Suprapubic skin (tissue), 4 donors: ENCODE measurements around the gene DOK4. TPM values are rescaled to one million over a fixed set of nuclear protein-coding genes. Genes with fewer than 3 reads are reported as not detected.
A peak's percentile ranks its signal among the peaks of the same experiment; 100 is the strongest.

ENCODE experiments used
- DNase-seq, 2 donors: peaks; one replicate each; pipeline ENCODE4 v3.0.0-alpha.2; 2019; ENCODE audit warnings: low spot score in 2 of 2
- H3K27ac ChIP-seq: fragments of 200-600 bp; sonication (generic); one replicate; pipeline ENCODE4 v1.5.1; 2019
- H3K27me3 ChIP-seq: fragments of 200-600 bp; sonication (generic); one replicate; pipeline ENCODE4 v1.5.1; 2019
- H3K36me3 ChIP-seq: fragments of 200-600 bp; sonication (generic); one replicate; pipeline ENCODE4 v1.5.1; 2019
- H3K4me1 ChIP-seq: fragments of 200-600 bp; sonication (generic); one replicate; pipeline ENCODE4 v1.5.1; 2019
- H3K4me3 ChIP-seq: fragments of 200-600 bp; sonication (generic); one replicate; pipeline ENCODE4 v1.5.1; 2019; ENCODE audit warnings: mild to moderate bottlenecking
- H3K9me3 ChIP-seq: fragments of 200-600 bp; sonication (generic); one replicate; pipeline ENCODE4 v1.5.1; 2019
- EP300 ChIP-seq: sonication (generic); formaldehyde crosslinking; IDR thresholded peaks from one replicate; pipeline ENCODE4 v1.6.1; 2017; ENCODE audit warnings: antibody characterized with exemption
- POLR2A ChIP-seq, 2 donors: fragments of 450-650 bp; IDR thresholded peaks; one replicate each; pipeline ENCODE4 v1.6.1; 2017; ENCODE audit warnings: antibody characterized with exemption in 2 of 2, mild to moderate bottlenecking in 2 of 2, moderate library complexity in 2 of 2
- POLR2AphosphoS5 ChIP-seq, 3 donors: sonication (generic); formaldehyde crosslinking; IDR thresholded peaks; one replicate each; pipeline ENCODE4 v1.6.1; 2017; ENCODE audit warnings: antibody characterized with exemption in 3 of 3
- WGBS: methylation state at CpG from one replicate; pipeline ENCODE4 v1.1.5; 2018; 5-methylcytosine and 5-hydroxymethylcytosine counted together
- total RNA-seq, 4 donors: library from RNA; depleted of rRNA; stranded (reverse); fragments of >200 nt; gene quantifications; one replicate each; pipeline ENCODE4 v1.1.0, GENCODE V29; 2016
- TF ChIP-seq, protein P1 (sequence below), 2 donors: fragments of 200-600 bp in 1 of 2; fragments of 450-650 bp in 1 of 2; sonication (generic) in 1 of 2; IDR thresholded peaks; one replicate each; pipeline ENCODE4 v1.5.1; 2016 to 2019; ENCODE audit warnings: antibody characterized with exemption in 2 of 2, mild to moderate bottlenecking in 1 of 2, moderate library complexity in 1 of 2

Gene DOK4
- total RNA-seq, 4 donors from 2014 or later, result 29.8 to 66.8 (median 51.3) TPM

DNA sequence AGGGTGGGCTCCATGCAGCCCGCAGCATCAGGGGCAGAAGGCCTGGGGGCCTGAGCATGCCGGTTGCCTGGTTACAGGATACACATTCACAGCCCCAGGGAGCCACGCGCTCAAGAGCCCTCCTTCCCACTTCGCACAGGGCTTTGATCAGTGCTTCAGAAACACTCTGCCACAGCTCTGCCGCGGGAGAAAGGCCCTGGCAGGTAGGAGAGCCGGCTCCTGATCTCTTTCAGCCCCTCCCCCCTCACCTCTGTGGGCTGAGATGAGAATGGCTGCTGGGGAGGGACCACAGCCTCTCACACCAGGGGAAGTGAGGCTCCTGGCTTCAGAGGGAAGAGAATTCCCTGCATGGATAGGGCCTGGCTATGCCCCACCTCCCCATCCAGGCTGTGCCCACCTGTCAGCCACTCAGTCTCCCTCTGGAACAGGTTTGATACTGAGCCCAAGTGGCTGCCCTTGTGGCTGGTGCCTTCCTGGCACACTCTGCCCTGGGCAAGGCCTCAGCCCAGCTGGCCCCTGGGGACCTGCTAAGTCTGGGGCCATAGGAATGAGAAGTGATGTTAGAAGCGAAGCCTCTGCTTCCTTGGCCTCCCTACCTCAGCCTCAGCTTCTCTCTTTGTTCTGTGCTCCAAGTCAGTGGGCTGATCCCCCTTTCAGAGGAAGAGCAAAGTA is 8.6 kb downstream of the DOK4 start:
- peaks cover 30% of the 10 kb centered on the region for H3K36me3 ChIP-seq
- H3K4me1 ChIP-seq, result peaks cover 47% of the 10 kb centered on the region
- H3K9me3 ChIP-seq, result no peaks in the 10 kb centered on the region
- H3K27ac ChIP-seq, result no peak overlapping the region
- 65% methylated on average over 8 of the region's 9 CpGs for WGBS
- no peak overlapping the region for H3K4me3 ChIP-seq
- H3K27me3 ChIP-seq, result no peaks in the 10 kb centered on the region
- peak in 1 of 2 donors; percentile 71 for DNase-seq
- no peak for TF ChIP-seq POLR2A (IDR thresholded peaks at IDR 0.05)
- TF ChIP-seq, protein P1, sequence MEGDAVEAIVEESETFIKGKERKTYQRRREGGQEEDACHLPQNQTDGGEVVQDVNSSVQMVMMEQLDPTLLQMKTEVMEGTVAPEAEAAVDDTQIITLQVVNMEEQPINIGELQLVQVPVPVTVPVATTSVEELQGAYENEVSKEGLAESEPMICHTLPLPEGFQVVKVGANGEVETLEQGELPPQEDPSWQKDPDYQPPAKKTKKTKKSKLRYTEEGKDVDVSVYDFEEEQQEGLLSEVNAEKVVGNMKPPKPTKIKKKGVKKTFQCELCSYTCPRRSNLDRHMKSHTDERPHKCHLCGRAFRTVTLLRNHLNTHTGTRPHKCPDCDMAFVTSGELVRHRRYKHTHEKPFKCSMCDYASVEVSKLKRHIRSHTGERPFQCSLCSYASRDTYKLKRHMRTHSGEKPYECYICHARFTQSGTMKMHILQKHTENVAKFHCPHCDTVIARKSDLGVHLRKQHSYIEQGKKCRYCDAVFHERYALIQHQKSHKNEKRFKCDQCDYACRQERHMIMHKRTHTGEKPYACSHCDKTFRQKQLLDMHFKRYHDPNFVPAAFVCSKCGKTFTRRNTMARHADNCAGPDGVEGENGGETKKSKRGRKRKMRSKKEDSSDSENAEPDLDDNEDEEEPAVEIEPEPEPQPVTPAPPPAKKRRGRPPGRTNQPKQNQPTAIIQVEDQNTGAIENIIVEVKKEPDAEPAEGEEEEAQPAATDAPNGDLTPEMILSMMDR (IDR thresholded peaks at IDR 0.05), result no peak
- no peak for TF ChIP-seq POLR2AphosphoS5 (IDR thresholded peaks at IDR 0.05)
- no peak for TF ChIP-seq EP300

DNA sequence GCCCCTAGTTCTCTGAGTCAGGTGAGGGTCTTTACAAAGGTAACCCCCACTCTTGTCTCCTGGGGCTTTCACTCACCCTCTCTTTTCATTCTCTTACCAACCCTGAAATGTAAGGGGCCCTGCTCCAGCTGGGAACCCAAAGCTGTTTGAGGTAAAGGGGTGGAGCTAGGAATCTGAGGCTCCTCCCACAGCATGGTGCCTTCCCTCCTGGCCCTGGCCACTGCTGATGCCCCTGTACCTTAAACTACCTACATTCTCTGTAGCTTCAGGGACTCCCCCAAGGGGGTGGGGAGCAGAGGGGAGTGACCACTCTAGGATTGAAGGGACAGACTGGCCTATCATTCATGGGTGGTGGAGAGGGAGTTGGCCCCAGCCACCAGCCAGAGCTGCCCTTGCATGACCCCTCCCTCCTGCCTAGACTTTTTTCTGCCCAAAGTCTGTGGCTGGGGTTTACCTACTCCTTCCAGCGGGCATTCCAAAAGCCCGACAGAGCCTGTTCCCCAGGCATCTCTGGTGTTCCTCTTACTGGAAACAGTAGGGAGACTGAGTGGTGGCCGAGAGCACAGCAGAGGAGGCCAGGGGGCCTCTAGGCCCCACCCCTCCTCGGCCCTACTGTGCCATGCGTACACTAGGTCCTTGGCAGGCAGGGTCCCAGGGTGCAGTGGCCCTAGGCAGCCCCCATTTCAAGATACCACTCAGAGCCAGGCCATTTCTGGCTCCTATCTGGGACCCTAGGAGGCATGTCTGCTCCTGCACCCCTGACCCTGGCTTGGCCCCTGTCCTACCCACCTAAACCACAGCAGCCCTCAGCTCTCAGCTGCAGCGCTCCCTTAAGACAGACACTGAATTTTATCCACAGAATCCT is 9.5 kb downstream of the DOK4 start:
- H3K27ac ChIP-seq, result no peak overlapping the region
- H3K9me3 ChIP-seq, result no peaks in the 10 kb centered on the region
- TF ChIP-seq POLR2AphosphoS5 (IDR thresholded peaks at IDR 0.05) (no peak), POLR2A (IDR thresholded peaks at IDR 0.05) (no peak), EP300 (no peak)
- TF ChIP-seq, protein P1 (IDR thresholded peaks at IDR 0.05), result no peak
- no peaks in the 10 kb centered on the region for H3K27me3 ChIP-seq
- H3K4me3 ChIP-seq, result no peak overlapping the region
- 90% methylated on average over 1 of the region's 6 CpGs for WGBS
- peak; percentile 44 to 74 for DNase-seq
- H3K4me1 ChIP-seq, result peaks cover 47% of the 10 kb centered on the region
- H3K36me3 ChIP-seq, result peaks cover 38% of the 10 kb centered on the region

DNA sequence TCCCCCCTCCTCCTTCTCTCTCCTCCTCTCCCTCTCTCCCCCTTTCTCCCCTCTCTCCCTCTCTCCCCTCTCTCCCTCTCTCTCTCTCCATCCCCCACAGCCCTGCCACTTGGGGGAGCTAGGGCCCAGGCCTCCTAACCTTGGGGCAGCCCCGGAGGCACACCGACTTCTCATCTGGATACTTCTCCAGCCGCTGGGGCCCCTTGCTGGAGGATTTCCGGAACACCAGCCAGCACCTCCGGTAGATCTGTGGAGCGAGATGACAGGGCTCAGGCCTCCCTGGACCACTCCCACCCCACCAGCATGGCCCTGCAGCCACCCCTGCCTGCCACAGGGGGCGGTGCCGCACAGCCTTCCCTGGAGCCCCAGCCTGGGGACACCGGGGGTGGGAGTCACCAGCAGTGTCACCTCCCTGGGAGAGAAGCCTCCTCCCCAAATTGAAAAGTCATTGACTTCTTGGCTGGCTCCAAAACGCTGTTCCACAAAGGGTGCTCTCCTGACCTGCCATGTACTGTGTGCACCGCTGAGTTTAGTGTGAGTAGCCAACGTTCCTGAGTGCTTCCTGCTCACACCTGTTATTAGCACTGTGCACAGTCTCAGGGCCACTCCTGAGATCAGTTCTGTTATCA is 10.5 kb downstream of the DOK4 start:
- 58% methylated on average over 8 of the region's 12 CpGs for WGBS
- Histone ChIP-seq H3K27me3 (no peaks in the 10 kb centered on the region), H3K36me3 (peaks cover 47% of the 10 kb centered on the region), H3K27ac (no peak overlapping the region), H3K9me3 (no peaks in the 10 kb centered on the region), H3K4me3 (no peak overlapping the region), H3K4me1 (peaks cover 46% of the 10 kb centered on the region)
- peak in 1 of 2 donors; percentile 67 for DNase-seq
- TF ChIP-seq EP300 (no peak), POLR2AphosphoS5 (IDR thresholded peaks at IDR 0.05) (no peak), POLR2A (IDR thresholded peaks at IDR 0.05) (no peak)
- TF ChIP-seq, protein P1 (IDR thresholded peaks at IDR 0.05), result peak; percentile 6 to 55

DNA sequence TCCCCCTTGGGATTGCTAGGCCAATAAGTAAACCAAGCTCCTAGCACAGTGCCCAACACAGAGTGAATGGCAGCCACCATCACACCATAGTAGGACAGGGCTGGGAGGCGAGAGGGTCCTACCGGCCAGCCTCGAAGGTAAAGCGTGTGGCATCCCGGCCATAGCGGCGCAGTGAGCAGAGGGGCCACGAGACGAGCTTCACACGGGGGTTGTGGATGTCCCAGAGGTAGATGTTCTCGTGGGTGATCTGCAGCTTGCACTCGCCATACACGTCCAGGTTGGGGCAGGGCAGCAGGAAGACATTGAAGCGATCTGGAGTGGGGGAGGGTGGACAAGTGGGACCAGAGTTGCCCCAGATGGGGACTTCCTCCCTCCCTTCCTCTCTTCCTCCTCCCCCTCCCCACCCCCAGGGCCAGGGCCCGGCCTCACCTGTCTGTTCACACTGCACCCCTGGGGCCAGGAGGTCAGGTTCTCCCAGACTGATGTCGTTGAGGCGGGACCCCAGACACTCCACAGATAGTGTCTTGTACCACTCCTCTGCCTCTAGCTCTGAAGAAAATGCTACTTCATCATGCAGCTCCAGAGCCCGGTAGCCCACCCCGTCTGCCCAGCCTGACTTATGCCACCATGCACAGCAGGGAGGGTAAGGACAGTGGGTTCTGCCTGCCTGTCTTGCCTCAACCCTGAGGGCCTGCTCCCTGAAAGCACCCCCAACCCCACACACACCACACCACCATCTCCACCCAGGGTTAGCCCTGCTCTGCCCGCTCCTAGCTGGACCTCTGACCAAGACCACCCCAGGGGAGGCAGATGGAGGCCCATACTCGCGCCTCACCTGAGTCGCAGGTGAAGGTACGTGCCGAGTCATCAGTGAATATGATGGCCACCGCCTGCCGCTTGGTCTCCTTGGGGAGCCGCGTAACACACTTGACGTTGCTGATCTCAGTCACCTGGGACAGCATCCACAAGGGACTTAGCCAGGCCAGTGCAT is 11.3 kb downstream of the DOK4 start:
- Histone ChIP-seq H3K27me3 (no peaks in the 10 kb centered on the region), H3K9me3 (no peaks in the 10 kb centered on the region), H3K4me3 (no peak overlapping the region), H3K36me3 (peaks cover 56% of the 10 kb centered on the region), H3K4me1 (peaks cover 46% of the 10 kb centered on the region), H3K27ac (no peak overlapping the region)
- DNase-seq, result peak in 1 of 2 donors; percentile 59
- 84% methylated on average over 29 of the region's 30 CpGs for WGBS
- TF ChIP-seq POLR2AphosphoS5 (IDR thresholded peaks at IDR 0.05), result no peak
- TF ChIP-seq EP300, result no peak
- TF ChIP-seq POLR2A (IDR thresholded peaks at IDR 0.05), result no peak
- TF ChIP-seq, protein P1 (IDR thresholded peaks at IDR 0.05), result no peak
